Measurements from ENCODE around the gene MACC1. TPM values are rescaled to one million over a fixed set of nuclear protein-coding genes. Genes with fewer than 3 reads are reported as not detected.
"Not testable (repeated sequence)": the region's sequence is repeated elsewhere in the genome, so short reads cannot be mapped to it uniquely, and the experiment has no call there.

The MACC1 gene
- total RNA-seq, 3 donors from 2014 or later (not counting 1 experiment from before 2014, with no cell fraction given), result 0.09 to 0.45 (median 0.26) TPM

GRCh38 chr7:20122073-20122472, 95.1 kb downstream of the MACC1 start:
- no peak overlapping the region for H3K27ac ChIP-seq (ENCODE audit: low read length)
- H3K4me3 Mint-ChIP-seq, result no peak overlapping the region
- no peak for DNase-seq
- no peaks in the 10 kb centered on the region for H3K36me3 Mint-ChIP-seq
- no peak overlapping the region for H3K27ac Mint-ChIP-seq
- H3K9me3 Mint-ChIP-seq, result peaks cover 3 to 4% of the 10 kb centered on the region in 2 donors
- no peaks in the 10 kb centered on the region for H3K36me3 ChIP-seq (ENCODE audit: control insufficient read depth, insufficient read depth, low read length)
- H3K27me3 Mint-ChIP-seq (ENCODE audit: low read depth in 2 of 2), result no peaks in the 10 kb centered on the region
- WGBS (ENCODE audit: insufficient coverage), result 86% methylated on average over 6 of the region's 6 CpGs
- ATAC-seq, result no peak
- H3K9me3 ChIP-seq (ENCODE audit: control insufficient read depth, insufficient read depth, low read length), result no peaks in the 10 kb centered on the region
- H3K27me3 ChIP-seq (ENCODE audit: control insufficient read depth, insufficient read depth, low read length), result no peaks in the 10 kb centered on the region
- no peak overlapping the region for H3K4me3 ChIP-seq (ENCODE audit: low read length)
- no peaks in the 10 kb centered on the region for H3K4me1 Mint-ChIP-seq
- no peaks in the 10 kb centered on the region for H3K4me1 ChIP-seq (ENCODE audit: control insufficient read depth, insufficient read depth, low read length)
- intact Hi-C loops (cut with micrococcal nuclease), result no loop called here
- TF ChIP-seq, protein P1, sequence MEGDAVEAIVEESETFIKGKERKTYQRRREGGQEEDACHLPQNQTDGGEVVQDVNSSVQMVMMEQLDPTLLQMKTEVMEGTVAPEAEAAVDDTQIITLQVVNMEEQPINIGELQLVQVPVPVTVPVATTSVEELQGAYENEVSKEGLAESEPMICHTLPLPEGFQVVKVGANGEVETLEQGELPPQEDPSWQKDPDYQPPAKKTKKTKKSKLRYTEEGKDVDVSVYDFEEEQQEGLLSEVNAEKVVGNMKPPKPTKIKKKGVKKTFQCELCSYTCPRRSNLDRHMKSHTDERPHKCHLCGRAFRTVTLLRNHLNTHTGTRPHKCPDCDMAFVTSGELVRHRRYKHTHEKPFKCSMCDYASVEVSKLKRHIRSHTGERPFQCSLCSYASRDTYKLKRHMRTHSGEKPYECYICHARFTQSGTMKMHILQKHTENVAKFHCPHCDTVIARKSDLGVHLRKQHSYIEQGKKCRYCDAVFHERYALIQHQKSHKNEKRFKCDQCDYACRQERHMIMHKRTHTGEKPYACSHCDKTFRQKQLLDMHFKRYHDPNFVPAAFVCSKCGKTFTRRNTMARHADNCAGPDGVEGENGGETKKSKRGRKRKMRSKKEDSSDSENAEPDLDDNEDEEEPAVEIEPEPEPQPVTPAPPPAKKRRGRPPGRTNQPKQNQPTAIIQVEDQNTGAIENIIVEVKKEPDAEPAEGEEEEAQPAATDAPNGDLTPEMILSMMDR (IDR thresholded peaks at IDR 0.05), result no peak

GRCh38 chr7:20121404-20121803, 95.8 kb downstream of the MACC1 start:
- intact Hi-C loops (cut with micrococcal nuclease), result no loop called here
- no peak for DNase-seq
- no peaks in the 10 kb centered on the region for H3K4me1 Mint-ChIP-seq
- no peak overlapping the region for H3K4me3 ChIP-seq (ENCODE audit: low read length)
- no peaks in the 10 kb centered on the region for H3K36me3 Mint-ChIP-seq
- TF ChIP-seq, protein P1 (IDR thresholded peaks at IDR 0.05), result no peak
- no peaks in the 10 kb centered on the region for H3K9me3 ChIP-seq (ENCODE audit: control insufficient read depth, insufficient read depth, low read length)
- H3K27me3 ChIP-seq (ENCODE audit: control insufficient read depth, insufficient read depth, low read length), result no peaks in the 10 kb centered on the region
- H3K27ac ChIP-seq (ENCODE audit: low read length), result no peak overlapping the region
- 85% methylated on average over 8 of the region's 8 CpGs for WGBS (ENCODE audit: insufficient coverage)
- peaks cover 3 to 4% of the 10 kb centered on the region in 2 donors for H3K9me3 Mint-ChIP-seq
- ATAC-seq, result no peak
- H3K36me3 ChIP-seq (ENCODE audit: control insufficient read depth, insufficient read depth, low read length), result no peaks in the 10 kb centered on the region
- no peaks in the 10 kb centered on the region for H3K27me3 Mint-ChIP-seq (ENCODE audit: low read depth in 2 of 2)
- H3K4me1 ChIP-seq (ENCODE audit: control insufficient read depth, insufficient read depth, low read length), result no peaks in the 10 kb centered on the region
- no peak overlapping the region for H3K4me3 Mint-ChIP-seq
- H3K27ac Mint-ChIP-seq, result no peak overlapping the region

DNA sequence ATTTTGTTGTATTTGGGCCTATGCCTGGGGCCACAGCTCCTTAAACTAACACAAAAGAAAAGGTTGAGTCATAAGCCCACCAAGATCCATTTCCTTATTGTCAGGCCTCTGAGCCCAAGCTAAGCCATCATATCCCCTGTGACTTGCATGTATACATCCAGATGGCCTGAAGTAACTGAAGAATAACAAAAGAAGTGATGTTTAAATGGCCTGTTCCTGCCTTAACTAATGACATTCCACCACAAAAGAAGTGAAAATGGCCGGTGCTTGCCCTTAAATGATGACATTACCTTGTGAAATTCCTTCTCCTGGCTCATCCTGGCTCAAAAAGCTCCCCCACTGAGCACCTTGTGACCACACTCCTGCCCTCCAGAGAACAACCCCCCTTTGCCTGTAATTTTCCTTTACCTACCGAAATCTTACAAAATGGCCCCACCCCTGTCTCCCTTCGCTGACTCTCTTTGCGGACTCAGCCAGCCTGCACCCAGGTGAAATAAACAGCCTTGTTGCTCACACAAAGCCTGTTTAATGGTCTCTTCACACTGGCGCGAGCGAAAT, 96.5 kb downstream of the MACC1 start:
- H3K27me3 Mint-ChIP-seq (ENCODE audit: low read depth in 2 of 2); H3K27ac Mint-ChIP-seq; H3K9me3 Mint-ChIP-seq; H3K9me3 ChIP-seq (ENCODE audit: control insufficient read depth, insufficient read depth, low read length); ATAC-seq; H3K4me3 ChIP-seq (ENCODE audit: low read length); H3K27ac ChIP-seq (ENCODE audit: low read length); intact Hi-C loops (cut with micrococcal nuclease); H3K4me1 ChIP-seq (ENCODE audit: control insufficient read depth, insufficient read depth, low read length); H3K36me3 Mint-ChIP-seq; H3K4me3 Mint-ChIP-seq; H3K27me3 ChIP-seq (ENCODE audit: control insufficient read depth, insufficient read depth, low read length); H3K4me1 Mint-ChIP-seq; DNase-seq; H3K36me3 ChIP-seq (ENCODE audit: control insufficient read depth, insufficient read depth, low read length): not testable (repeated sequence)
- WGBS (ENCODE audit: insufficient coverage), result 93% methylated on average over 7 of the region's 7 CpGs

- Histone ChIP-seq H3K4me3 (ENCODE audit: low read length) (no peak overlapping the region), H3K9me3 (ENCODE audit: control insufficient read depth, insufficient read depth, low read length) (no peaks in the 10 kb centered on the region), H3K4me1 (ENCODE audit: control insufficient read depth, insufficient read depth, low read length) (no peaks in the 10 kb centered on the region), H3K27ac (ENCODE audit: low read length) (no peak overlapping the region), H3K36me3 (ENCODE audit: control insufficient read depth, insufficient read depth, low read length) (no peaks in the 10 kb centered on the region), H3K27me3 (ENCODE audit: control insufficient read depth, insufficient read depth, low read length) (no peaks in the 10 kb centered on the region)
- TF ChIP-seq, protein P1 (IDR thresholded peaks at IDR 0.05), result no peak
- Mint-ChIP-seq H3K36me3 (no peaks in the 10 kb centered on the region), H3K27ac (no peak overlapping the region), H3K4me3 (no peak overlapping the region), H3K9me3 (peaks cover 3% of the 10 kb centered on the region in 2 donors), H3K27me3 (ENCODE audit: low read depth in 2 of 2) (no peaks in the 10 kb centered on the region), H3K4me1 (no peaks in the 10 kb centered on the region)
- ATAC-seq, result no peak
- intact Hi-C loops (cut with micrococcal nuclease), result no loop called here
- 93% methylated on average over 3 of the region's 3 CpGs for WGBS (ENCODE audit: insufficient coverage)
- DNase-seq, result no peak
Measured at GRCh38 chr7:20116869-20117268, 100.3 kb downstream of the MACC1 start.
